ENCODE results near the gene DMRTA1.

- no peak for TF ChIP-seq CTCF (IDR thresholded peaks at IDR 0.05)
- TF ChIP-seq POLR2A (IDR thresholded peaks at IDR 0.05), result no peak
Measured at GRCh38 chr9:22463205-22463604, 16.6 kb downstream of the DMRTA1 start.

Measured in testis (tissue), 2 donors.